GM19324 (cell line): Measurements from ENCODE around the gene HES2.
"Not testable (repeated sequence)": the region's sequence is repeated elsewhere in the genome, so short reads cannot be mapped to it uniquely, and the experiment has no call there.

ENCODE experiments used
- ATAC-seq: cut with Tn5 transposase; IDR thresholded peaks from one replicate; pipeline ENCODE4 v1.9.1; 2021; ENCODE audit warnings: mild to moderate bottlenecking, moderate library complexity; ENCODE audit not compliant: unreplicated experiment, low FRiP score

HES2 gene

GRCh38 chr1:6454856-6455751, 35.4 kb upstream of the HES2 start:
- no peak for ATAC-seq

DNA sequence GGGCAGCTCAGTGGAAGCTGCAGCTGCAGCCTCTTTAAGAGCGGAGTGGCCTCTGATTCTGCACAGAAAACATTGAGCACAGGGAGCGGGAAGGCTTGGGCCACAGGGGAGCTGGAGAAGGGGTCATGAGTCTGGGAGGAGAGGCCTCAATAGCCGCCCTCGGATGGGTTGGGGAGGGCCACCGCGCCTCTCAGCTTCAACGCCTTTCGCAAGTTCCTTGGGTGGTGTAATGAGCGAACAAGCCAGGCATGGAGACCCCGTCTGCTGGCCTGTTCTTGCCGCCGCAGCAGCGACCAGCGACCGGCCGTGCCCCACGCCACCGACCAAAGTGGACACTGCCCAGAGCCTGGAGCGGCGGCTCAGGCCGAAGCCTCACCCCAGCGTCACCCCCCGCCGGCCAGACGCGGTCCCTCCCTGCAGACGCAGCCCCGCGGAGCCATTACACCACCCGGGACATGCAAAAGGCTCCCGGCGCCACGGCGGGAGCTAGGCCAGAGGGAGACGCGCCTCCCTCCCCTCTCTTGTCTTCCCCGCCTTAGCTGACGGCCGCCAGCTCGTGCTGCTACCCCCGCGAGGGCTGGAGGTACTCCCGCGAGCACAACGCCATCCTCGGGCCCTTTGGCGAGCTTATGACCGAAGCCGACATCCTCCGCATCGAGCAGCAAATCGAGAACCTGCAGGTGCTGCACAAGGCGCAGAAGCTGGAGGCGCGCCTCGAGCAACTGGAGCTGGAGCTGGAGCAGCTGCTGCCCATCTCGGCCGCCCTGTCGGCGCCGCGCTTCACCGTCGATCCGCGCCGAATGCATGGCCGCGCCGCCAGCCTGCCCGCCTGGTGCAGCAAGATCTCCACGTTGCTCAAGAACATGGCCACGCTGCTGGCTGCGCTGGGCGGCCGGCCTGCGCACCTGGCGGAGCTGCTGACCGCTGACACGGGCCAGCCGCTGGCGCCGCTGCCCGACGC, 34.5 kb upstream of the HES2 start:
- ATAC-seq: not testable (repeated sequence)

DNA sequence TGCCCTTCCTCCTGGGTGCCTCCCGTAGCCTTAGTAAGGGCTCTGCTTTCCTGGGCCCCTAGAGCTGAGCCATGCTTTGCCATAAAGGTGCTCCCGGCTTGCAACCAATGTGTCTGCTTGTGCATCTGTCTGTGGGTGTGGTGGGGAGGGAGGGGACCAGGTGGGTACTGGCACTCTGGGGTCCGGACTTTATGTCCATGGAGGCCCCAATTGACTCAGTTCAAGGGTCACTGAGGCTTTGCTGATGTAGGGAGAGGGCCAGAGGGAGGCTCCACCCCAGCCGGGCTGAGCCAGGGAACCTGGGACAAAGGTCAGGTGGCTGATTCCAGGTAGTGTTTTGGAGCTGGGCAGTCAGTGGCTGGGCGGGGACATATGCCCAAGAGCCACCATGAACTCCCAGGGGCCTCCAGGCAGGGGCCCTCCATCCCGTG, 31.2 kb upstream of the HES2 start:
- ATAC-seq: no peak

GRCh38 chr1:6450486-6450885, 30.8 kb upstream of the HES2 start:
- ATAC-seq: not testable (repeated sequence)

- ATAC-seq: no peak
Observed at GRCh38 chr1:6450005-6450450, 30.3 kb upstream of the HES2 start.

DNA sequence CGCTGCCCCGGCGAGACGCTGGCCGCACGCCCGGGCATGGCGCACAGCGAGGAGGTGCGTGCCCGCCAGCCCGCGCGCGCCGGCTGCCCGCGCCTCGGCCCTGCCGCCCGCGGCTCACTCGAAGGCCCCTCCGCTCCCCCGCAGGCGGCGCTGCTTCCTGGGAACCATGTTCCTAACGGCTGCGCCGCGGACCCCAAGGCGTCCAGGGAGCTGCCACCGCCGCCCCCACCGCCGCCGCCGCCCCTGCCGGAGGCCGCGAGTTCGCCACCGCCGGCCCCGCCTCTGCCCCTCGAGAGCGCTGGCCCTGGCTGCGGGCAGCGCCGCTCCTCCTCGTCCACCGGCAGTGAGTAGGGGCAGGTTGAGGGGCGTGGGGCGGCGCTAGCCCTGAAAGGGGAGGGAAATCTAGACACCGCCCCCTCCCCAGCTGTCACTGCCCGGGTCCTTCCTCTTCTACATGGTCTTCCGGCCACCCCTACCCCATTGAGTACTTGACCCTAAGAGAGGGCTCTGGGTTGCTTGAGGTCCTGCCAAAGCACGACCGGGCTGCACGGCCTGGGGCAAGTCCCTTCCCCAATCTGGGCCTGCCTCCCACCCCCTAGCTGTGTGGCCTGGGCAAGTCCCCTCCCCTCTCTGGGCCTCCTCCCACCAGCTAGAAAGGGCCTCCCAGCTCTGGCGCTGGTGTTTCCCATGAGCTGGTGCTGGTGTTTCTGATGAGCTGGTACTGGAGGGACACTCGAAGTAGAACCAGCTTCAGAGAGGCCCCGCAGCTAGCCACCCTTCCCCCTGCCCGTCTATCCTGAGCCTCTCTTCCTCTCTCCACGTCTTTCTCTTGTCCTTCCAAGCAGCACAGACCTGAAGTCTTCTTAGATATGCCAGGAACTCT, 29.3 kb upstream of the HES2 start:
- no peak for ATAC-seq

DNA sequence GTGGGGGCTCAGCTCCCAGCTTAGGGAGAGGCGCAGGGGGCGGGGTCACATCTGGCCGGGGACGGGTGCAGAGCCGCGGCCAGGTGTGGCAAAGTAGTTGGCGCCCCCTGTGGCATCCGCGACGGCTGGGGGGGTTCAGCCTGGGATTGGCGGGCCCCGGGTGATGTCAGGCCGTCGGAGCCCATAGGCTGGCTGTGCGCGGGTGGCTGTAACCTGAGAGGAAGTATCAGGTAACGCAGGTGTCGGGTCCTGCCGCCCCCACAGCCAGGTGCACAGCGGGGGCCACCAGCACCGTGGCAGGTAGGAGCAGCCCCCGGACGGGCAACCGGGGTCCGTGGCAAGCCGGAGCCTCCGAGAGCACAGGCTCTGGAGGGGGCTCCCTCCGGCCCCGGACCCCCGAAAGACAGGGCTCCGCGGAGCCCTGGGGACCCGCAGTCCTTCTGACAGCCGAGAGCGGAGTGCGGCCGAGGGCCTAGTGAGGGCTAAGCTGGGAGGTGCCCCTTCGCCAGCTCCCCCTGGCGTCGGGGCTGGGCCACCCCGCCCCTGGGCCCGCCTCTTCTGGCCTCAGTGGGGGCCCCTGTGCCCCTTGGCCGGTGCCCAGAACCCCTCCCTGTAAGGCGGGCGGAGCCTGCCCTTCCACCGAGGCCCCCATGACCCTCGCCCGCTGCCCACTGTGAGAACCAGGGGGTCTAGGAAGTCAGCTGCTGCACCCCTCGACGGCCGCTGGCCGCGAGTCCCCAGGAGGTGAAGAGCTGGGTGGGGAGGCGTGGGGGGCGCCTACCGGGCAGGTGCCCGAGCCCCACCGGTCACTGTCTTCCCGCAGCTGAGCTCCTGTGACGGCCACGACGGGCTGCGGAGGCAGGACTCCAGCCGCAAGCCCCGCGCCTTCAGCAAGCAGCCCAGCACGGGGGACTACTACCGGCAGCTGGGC, 28.4 kb upstream of the HES2 start:
- ATAC-seq: no peak

DNA sequence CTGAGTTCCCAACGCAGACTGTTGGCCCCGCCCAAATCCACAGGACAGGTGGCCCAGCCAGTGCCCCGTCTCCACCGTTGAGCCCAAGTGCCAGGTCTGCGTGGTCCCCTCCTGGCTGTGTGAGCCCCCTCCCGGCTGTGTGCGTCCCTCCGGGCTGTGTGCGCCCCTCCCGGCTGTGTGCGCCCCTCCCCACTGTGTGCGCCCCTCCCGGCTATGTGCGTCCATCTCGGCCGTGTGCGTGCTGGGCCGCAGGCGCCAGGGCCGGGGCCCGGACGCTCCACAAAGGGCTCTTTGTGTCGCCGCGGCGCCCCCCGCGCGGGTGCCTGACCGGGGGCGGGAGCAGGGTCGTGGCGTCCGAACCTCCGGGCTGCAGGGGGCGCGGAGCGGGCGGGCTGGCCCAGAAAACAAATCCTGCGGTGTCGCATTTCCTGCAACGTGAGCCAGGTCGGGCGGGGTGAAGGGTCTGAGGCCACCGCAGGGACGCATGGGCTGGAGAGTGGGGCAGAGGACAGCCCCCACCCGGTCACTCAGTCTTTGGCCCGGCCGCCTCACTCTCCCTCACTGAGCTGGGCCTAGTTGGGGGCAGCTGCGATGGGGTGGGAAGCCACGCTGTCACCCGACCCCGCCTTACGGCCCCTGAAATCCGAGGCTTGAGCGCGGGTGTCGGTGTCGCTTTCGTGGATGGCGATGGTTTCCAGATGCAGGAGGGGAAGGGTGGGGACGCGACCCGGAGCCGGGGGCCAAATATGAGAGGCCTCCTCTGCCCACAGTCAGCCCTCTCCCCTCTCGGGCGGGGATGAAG, 27.5 kb upstream of the HES2 start:
- no peak for ATAC-seq

GRCh38 chr1:6446665-6447015, 26.9 kb upstream of the HES2 start:
- ATAC-seq: no peak

GRCh38 chr1:6445929-6446328, 26.2 kb upstream of the HES2 start:
- not testable (repeated sequence) for ATAC-seq

- ATAC-seq: no peak
Observed at GRCh38 chr1:6445062-6445763, 25.5 kb upstream of the HES2 start.

GRCh38 chr1:6444377-6444776, 24.7 kb upstream of the HES2 start:
- no peak for ATAC-seq

DNA sequence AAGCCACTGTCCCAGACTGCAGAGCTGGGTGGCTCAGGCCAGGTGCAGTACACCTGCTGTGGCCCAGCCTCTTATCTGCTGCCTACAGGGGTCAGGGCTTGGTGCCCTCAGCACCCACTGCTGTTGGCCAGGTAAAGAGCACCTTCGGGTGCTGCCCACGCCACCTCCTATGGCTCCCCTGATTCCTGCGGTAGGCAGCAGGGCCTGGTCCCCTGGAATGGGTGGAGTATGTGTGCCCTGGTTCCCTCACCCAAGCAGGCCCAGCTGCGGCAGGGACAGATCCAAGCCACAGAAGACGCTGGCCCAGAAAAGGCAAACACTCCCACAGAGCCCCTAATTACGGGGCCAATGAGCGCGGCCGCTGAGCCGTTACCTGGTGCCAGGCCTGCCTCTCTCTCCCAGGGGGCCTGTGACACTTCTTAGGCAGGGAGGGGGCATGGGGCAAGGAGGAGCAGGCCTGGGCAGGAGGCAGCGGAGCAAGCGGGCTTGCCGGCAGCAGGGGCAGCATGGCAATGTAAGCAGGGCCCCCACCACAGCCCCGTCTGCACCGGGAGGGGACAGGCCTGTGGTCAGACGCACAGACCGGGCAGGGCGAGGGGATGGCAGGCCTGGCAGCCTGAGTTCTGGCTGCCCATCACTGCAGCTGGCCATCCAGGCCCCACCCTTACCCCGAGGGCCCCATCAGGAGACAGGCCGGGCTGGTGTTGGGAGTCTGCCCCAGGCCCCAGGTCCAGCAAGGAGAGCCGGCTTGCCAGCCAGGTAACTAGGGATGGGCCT, 23.8 kb upstream of the HES2 start:
- no peak for ATAC-seq

- ATAC-seq: no peak
Observed at GRCh38 chr1:6441586-6441985, 21.9 kb upstream of the HES2 start.

DNA sequence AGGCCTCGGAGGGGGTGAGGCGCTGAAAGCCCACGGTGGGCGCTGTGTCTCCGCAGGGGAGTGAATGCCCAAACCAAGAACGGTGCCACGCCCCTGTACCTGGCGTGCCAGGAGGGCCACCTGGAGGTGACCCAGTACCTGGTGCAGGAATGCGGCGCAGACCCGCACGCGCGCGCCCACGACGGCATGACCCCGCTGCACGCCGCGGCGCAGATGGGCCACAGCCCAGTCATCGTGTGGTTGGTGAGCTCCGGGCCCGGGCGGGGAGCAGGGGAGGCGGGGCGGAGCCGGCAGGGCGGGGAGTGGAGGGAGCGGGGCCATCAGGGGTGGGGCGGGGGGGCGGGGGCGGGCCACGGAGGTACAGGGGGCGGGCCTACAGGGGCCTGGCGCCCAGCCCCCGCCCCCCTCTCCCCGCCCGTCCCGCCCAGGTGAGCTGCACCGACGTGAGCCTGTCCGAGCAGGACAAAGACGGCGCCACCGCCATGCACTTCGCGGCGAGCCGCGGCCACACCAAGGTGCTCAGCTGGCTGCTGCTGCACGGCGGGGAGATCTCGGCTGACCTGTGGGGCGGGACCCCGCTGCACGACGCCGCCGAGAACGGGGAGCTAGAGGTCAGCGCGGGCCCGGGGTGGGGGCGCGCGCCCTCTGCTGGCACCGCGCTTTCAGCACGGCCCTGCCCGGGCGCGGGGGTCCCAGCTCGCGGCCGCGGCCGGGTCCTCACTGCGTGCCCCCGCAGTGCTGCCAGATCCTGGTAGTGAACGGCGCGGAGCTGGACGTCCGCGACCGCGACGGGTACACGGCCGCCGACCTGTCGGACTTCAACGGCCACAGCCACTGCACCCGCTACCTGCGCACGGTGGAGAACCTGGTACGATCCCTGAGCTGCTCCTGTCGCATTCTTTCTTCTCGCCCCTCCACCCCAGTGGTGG, 20.7 kb upstream of the HES2 start:
- ATAC-seq: no peak

- ATAC-seq: no peak
Observed at GRCh38 chr1:6438047-6438525, 18.4 kb upstream of the HES2 start.
